EH (cell line): ENCODE measurements around the gene KIF1A.

Source experiments
- DNase-seq: peaks from one replicate; pipeline ENCODE4 v3.0.0-alpha.2; 2015; ENCODE audit warnings: low read depth

KIF1A gene

GRCh38 chr2:240819858-240820606 is at the start of gene KIF1A:
Gene KIF1A, minus strand, starts transcription at chr2:240820219. Its CDS starts 22,467 bp downstream, at chr2:240797752.
- no peak for DNase-seq

- no peak for DNase-seq
These were observed 49.3 kb upstream of the KIF1A start for GRCh38 chr2:240869109-240869955.

- peak; percentile 11 for DNase-seq
These were observed 48.5 kb upstream of the KIF1A start, which contains the start of gene AGXT for GRCh38 chr2:240868286-240869108. Gene AGXT, plus strand, starts transcription at chr2:240868824. Its CDS starts 42 bp downstream, at chr2:240868866.

- no peak for DNase-seq
These were observed 45.4 kb upstream of the KIF1A start for GRCh38 chr2:240865391-240865790.

- DNase-seq, result no peak
These were observed 44.5 kb upstream of the KIF1A start for GRCh38 chr2:240864475-240864874.

GRCh38 chr2:240861547-240861946 is 41.5 kb upstream of the KIF1A start:
- DNase-seq, result no peak

GRCh38 chr2:240858871-240859270 is 38.9 kb upstream of the KIF1A start:
- DNase-seq, result no peak

GRCh38 chr2:240858321-240858720 is 38.3 kb upstream of the KIF1A start:
- no peak for DNase-seq

- no peak for DNase-seq
These were observed 37.3 kb upstream of the KIF1A start for GRCh38 chr2:240857039-240858008.

GRCh38 chr2:240856151-240856980 is 36.3 kb upstream of the KIF1A start:
- no peak for DNase-seq

GRCh38 chr2:240855670-240856069 is 35.7 kb upstream of the KIF1A start:
- no peak for DNase-seq

- DNase-seq, result no peak
These were observed 32.8 kb upstream of the KIF1A start for GRCh38 chr2:240852671-240853314.

GRCh38 chr2:240851078-240851991 is 31.3 kb upstream of the KIF1A start:
- DNase-seq, result peak; percentile 78

GRCh38 chr2:240850756-240851077 is 30.7 kb upstream of the KIF1A start:
- no peak for DNase-seq

GRCh38 chr2:240850026-240850425 is 30.0 kb upstream of the KIF1A start:
- DNase-seq, result no peak

GRCh38 chr2:240848900-240849680 is 29.1 kb upstream of the KIF1A start:
- no peak for DNase-seq

GRCh38 chr2:240847817-240848216 is 27.8 kb upstream of the KIF1A start:
- DNase-seq, result no peak
